ENCODE results near the gene ATG3.

DNA sequence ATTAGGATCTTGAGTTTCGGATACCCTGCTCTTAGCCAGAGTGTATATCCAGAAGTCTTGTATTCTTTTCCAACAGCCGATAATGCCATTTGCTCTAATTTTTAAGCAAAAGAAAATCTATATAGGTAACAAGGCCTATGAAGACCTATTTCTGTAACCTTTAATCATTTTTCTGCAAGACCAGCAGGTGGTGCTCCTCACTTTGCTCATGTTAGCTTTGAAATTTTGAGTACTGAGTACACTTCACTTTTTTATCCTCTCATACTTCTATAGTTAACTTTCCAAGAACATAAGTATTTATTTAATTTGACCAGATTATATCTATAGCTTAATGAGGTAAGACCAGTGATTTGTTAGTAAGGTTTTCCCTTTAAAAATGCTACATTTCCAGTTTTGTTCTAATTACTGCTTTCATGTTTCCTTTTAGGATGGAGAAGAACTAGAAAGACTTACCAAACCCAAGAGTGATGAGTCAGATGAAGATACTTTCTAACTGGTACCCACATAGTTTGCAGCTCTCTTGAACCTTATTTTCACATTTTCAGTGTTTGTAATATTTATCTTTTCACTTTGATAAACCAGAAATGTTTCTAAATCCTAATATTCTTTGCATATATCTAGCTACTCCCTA lies 20.6 kb upstream of the ATG3 start:
- TF ChIP-seq, protein P1, sequence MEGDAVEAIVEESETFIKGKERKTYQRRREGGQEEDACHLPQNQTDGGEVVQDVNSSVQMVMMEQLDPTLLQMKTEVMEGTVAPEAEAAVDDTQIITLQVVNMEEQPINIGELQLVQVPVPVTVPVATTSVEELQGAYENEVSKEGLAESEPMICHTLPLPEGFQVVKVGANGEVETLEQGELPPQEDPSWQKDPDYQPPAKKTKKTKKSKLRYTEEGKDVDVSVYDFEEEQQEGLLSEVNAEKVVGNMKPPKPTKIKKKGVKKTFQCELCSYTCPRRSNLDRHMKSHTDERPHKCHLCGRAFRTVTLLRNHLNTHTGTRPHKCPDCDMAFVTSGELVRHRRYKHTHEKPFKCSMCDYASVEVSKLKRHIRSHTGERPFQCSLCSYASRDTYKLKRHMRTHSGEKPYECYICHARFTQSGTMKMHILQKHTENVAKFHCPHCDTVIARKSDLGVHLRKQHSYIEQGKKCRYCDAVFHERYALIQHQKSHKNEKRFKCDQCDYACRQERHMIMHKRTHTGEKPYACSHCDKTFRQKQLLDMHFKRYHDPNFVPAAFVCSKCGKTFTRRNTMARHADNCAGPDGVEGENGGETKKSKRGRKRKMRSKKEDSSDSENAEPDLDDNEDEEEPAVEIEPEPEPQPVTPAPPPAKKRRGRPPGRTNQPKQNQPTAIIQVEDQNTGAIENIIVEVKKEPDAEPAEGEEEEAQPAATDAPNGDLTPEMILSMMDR (IDR thresholded peaks at IDR 0.05; ENCODE audit: low read depth, low read length, missing input control), result peak; percentile 44
- TF ChIP-seq, protein P2, sequence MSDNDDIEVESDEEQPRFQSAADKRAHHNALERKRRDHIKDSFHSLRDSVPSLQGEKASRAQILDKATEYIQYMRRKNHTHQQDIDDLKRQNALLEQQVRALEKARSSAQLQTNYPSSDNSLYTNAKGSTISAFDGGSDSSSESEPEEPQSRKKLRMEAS (IDR thresholded peaks at IDR 0.05), result no peak
- TF ChIP-seq RAD21 (IDR thresholded peaks at IDR 0.05) (peak; percentile 72 to 77), FOXA2 (IDR thresholded peaks at IDR 0.05) (no peak), HNF4A (conservative IDR thresholded peaks at IDR 0.05) (no peak), FOXA1 (IDR thresholded peaks at IDR 0.05) (no peak), NR2F2 (IDR thresholded peaks at IDR 0.05) (no peak), HNF4G (IDR thresholded peaks at IDR 0.05) (no peak), YY1 (IDR thresholded peaks at IDR 0.05) (no peak), TAF1 (conservative IDR thresholded peaks at IDR 0.05) (no peak)
- TF ChIP-seq, protein P3, sequence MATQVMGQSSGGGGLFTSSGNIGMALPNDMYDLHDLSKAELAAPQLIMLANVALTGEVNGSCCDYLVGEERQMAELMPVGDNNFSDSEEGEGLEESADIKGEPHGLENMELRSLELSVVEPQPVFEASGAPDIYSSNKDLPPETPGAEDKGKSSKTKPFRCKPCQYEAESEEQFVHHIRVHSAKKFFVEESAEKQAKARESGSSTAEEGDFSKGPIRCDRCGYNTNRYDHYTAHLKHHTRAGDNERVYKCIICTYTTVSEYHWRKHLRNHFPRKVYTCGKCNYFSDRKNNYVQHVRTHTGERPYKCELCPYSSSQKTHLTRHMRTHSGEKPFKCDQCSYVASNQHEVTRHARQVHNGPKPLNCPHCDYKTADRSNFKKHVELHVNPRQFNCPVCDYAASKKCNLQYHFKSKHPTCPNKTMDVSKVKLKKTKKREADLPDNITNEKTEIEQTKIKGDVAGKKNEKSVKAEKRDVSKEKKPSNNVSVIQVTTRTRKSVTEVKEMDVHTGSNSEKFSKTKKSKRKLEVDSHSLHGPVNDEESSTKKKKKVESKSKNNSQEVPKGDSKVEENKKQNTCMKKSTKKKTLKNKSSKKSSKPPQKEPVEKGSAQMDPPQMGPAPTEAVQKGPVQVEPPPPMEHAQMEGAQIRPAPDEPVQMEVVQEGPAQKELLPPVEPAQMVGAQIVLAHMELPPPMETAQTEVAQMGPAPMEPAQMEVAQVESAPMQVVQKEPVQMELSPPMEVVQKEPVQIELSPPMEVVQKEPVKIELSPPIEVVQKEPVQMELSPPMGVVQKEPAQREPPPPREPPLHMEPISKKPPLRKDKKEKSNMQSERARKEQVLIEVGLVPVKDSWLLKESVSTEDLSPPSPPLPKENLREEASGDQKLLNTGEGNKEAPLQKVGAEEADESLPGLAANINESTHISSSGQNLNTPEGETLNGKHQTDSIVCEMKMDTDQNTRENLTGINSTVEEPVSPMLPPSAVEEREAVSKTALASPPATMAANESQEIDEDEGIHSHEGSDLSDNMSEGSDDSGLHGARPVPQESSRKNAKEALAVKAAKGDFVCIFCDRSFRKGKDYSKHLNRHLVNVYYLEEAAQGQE (IDR thresholded peaks at IDR 0.05), result no peak
- TF ChIP-seq, protein P4, sequence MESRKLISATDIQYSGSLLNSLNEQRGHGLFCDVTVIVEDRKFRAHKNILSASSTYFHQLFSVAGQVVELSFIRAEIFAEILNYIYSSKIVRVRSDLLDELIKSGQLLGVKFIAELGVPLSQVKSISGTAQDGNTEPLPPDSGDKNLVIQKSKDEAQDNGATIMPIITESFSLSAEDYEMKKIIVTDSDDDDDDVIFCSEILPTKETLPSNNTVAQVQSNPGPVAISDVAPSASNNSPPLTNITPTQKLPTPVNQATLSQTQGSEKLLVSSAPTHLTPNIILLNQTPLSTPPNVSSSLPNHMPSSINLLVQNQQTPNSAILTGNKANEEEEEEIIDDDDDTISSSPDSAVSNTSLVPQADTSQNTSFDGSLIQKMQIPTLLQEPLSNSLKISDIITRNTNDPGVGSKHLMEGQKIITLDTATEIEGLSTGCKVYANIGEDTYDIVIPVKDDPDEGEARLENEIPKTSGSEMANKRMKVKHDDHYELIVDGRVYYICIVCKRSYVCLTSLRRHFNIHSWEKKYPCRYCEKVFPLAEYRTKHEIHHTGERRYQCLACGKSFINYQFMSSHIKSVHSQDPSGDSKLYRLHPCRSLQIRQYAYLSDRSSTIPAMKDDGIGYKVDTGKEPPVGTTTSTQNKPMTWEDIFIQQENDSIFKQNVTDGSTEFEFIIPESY (IDR thresholded peaks at IDR 0.05), result no peak

Measured in liver (tissue), 3 donors.